Esophagus squamous epithelium (tissue), 5 donors: Measurements from ENCODE around the gene DAPP1. TPM values are rescaled to one million over a fixed set of nuclear protein-coding genes. Genes with fewer than 3 reads are reported as not detected.
"Not testable (repeated sequence)": the region's sequence is repeated elsewhere in the genome, so short reads cannot be mapped to it uniquely, and the experiment has no call there.

Source experiments
- DNase-seq: peaks from one replicate; lab custom pipeline; 2025; lab: John Stamatoyannopoulos, UW
- H3K27ac ChIP-seq, 4 donors: fragments of 200-600 bp; sonication (generic); one replicate each; pipeline ENCODE4 v1.5.1; 2016 to 2019; ENCODE audit warnings: mild to moderate bottlenecking in 1 of 4
- H3K27me3 ChIP-seq, 4 donors: fragments of 200-600 bp; sonication (generic); 1 replicate in 3 of 4; 2 replicates in 1 of 4; pipeline versions ENCODE4 v1.5.1 to v1.6.0; 2017 to 2021; ENCODE audit warnings: antibody characterized with exemption in 1 of 4
- H3K36me3 ChIP-seq, 3 donors: fragments of 200-600 bp; sonication (generic); one replicate each; pipeline ENCODE4 v1.5.1; 2016 to 2019
- H3K4me1 ChIP-seq, 3 donors: fragments of 200-600 bp; sonication (generic); one replicate each; pipeline ENCODE4 v1.5.1; 2017 to 2019
- H3K4me3 ChIP-seq, 4 donors: fragments of 200-600 bp; sonication (generic); 1 replicate in 3 of 4; 2 replicates in 1 of 4; pipeline ENCODE4 v1.5.1; 2016 to 2019; ENCODE audit warnings: mild to moderate bottlenecking in 2 of 4, moderate library complexity in 1 of 4
- H3K9me3 ChIP-seq, 3 donors: fragments of 200-600 bp; sonication (generic); one replicate each; pipeline ENCODE4 v1.5.1; 2016 to 2019
- POLR2A ChIP-seq, 4 donors: fragments of 450-650 bp; IDR thresholded peaks; one replicate each; pipeline ENCODE4 v1.6.1; 2017; ENCODE audit warnings: antibody characterized with exemption in 4 of 4, mild to moderate bottlenecking in 4 of 4, moderate library complexity in 3 of 4
- WGBS, 2 donors: methylation state at CpG; one replicate each; pipeline ENCODE4 v1.1.5; 2018; 5-methylcytosine and 5-hydroxymethylcytosine counted together
- intact Hi-C: fragments of 100-400 bp; cut with DNase I; formaldehyde crosslinking; loops from one replicate; pipeline ENCODE4 v1.15.0; 2022
- total RNA-seq, 4 donors: library from RNA; depleted of rRNA; stranded (reverse); fragments of >200 nt; gene quantifications; one replicate each; pipeline ENCODE4 v1.1.0, GENCODE V29; 2016
- TF ChIP-seq, protein P1 (sequence below), 6 experiments: fragments of 450-650 bp in 4 of 6; fragments of 200-600 bp in 2 of 6; sonication (generic) in 2 of 6; IDR thresholded peaks; one replicate each; pipeline ENCODE4 v1.5.1; 2016 to 2019; ENCODE audit warnings: antibody characterized with exemption in 6 of 6, mild to moderate bottlenecking in 4 of 6, moderate library complexity in 4 of 6
- donor health status: DM: yes; HTN: yes; CAD: no.

Gene DAPP1
- total RNA-seq, 4 donors from 2014 or later: 34.9 to 73.2 (median 40.7) TPM

DNA sequence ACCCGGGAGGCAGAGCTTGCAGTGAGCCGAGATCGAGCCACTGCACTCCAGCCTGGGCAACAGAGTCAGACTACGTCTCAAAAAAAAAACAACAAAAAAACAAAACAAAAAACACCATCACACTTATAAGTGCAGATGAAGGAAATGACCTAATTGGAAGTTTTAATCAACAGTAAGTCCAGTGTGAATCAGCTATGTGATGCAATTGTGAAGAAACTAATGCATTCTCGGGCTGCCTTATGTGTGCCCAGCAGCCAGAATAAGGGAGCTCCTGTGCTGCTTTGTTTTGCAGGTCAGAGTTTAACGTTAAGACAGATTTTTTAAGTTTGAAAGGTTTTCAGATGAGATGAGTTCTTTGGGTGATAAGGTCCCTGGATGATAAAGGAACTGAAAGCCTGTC lies 10.8 kb downstream of the DAPP1 start:
- H3K4me3 ChIP-seq: no peak overlapping the region
- intact Hi-C loops: no loop called here
- H3K4me1 ChIP-seq: peaks cover 0 to 49% (median 14%) of the 10 kb centered on the region in 3 donors
- peak overlapping the region in 3 of 4 donors; percentile 7 to 72 (median 69) for H3K27ac ChIP-seq
- 63 to 66% methylated on average over 6 of the region's 6 CpGs for WGBS, 2 donors
- no peak for DNase-seq
- no peaks in the 10 kb centered on the region for H3K36me3 ChIP-seq
- H3K9me3 ChIP-seq: no peaks in the 10 kb centered on the region
- TF ChIP-seq, protein P1, sequence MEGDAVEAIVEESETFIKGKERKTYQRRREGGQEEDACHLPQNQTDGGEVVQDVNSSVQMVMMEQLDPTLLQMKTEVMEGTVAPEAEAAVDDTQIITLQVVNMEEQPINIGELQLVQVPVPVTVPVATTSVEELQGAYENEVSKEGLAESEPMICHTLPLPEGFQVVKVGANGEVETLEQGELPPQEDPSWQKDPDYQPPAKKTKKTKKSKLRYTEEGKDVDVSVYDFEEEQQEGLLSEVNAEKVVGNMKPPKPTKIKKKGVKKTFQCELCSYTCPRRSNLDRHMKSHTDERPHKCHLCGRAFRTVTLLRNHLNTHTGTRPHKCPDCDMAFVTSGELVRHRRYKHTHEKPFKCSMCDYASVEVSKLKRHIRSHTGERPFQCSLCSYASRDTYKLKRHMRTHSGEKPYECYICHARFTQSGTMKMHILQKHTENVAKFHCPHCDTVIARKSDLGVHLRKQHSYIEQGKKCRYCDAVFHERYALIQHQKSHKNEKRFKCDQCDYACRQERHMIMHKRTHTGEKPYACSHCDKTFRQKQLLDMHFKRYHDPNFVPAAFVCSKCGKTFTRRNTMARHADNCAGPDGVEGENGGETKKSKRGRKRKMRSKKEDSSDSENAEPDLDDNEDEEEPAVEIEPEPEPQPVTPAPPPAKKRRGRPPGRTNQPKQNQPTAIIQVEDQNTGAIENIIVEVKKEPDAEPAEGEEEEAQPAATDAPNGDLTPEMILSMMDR (IDR thresholded peaks at IDR 0.05): no peak
- TF ChIP-seq POLR2A (IDR thresholded peaks at IDR 0.05): no peak
- no peaks in the 10 kb centered on the region for H3K27me3 ChIP-seq

DNA sequence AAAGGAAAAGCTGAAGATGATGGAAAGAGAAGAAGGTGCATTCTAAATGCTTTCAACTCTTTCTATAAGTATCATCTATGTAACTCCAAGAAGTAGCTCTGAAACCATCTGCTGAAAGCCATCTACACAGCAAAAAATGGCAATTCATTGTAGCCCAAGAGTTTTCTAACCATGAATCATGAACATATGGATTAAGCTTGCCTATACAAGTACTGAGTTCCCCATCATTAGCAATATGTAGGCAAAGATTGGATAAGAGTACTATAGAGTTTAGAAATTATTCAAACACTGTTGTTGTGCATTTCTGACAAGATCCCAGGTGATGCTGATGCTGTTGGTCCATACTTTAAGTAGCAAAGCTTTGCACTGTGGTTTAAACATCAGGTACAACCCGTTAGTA lies 11.2 kb downstream of the DAPP1 start:
- DNase-seq: no peak
- intact Hi-C loops: no loop called here
- Histone ChIP-seq H3K9me3 (no peaks in the 10 kb centered on the region), H3K4me3 (no peak overlapping the region), H3K27ac (peak overlapping the region; percentile 10 to 72 (median 48)), H3K36me3 (no peaks in the 10 kb centered on the region), H3K27me3 (no peaks in the 10 kb centered on the region), H3K4me1 (peaks cover 0 to 52% (median 14%) of the 10 kb centered on the region in 3 donors)
- WGBS, 2 donors: 63 to 71% methylated on average over 1 of the region's 1 CpG
- TF ChIP-seq POLR2A (IDR thresholded peaks at IDR 0.05): no peak
- TF ChIP-seq, protein P1 (IDR thresholded peaks at IDR 0.05): no peak

DNA sequence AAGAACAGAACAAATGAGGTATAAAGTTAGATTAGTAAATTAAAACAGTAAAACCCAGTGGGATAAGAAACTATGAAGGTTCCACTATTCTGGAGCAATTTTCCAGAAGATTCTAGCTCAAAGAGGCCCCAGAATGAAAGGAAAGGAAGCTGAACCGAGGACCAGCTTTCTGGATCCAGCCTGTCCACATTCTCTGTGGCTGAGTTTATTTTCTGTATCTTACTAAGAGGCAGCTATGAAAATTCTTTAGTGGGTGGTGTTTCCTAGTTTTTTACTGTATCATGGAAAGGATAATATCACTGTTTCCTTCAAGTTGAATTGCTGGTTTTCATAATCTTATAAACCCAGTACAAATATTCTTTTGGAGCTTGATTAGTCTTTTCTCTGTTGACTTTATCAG lies 11.8 kb downstream of the DAPP1 start:
- Histone ChIP-seq H3K27ac (peak overlapping the region in 3 of 4 donors; percentile 28 to 72 (median 69)), H3K27me3 (no peaks in the 10 kb centered on the region), H3K4me3 (no peak overlapping the region), H3K36me3 (no peaks in the 10 kb centered on the region), H3K4me1 (peaks cover 0 to 58% (median 14%) of the 10 kb centered on the region in 3 donors), H3K9me3 (no peaks in the 10 kb centered on the region)
- intact Hi-C loops: no loop called here
- TF ChIP-seq, protein P1 (IDR thresholded peaks at IDR 0.05): no peak
- 24 to 33% methylated on average over 1 of the region's 1 CpG for WGBS, 2 donors
- DNase-seq: no peak

DNA sequence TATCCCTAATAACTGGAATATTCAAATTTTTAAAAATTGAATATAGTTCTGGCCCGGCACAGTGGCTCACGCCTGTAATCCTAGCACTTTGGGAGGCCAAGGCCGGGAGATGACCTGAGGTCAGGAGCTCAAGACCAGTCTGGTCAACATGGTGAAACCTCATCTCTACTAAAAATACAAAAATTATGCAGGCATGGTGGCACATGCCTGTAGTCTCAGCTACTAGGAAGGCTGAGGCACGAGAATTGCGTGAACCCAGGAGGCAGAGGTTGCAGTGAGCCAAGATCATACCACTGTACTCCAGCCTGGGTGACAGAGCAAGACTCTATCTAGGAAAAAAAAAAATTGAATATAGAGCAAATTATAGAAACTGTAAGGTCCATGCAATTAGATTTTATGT lies 13.4 kb downstream of the DAPP1 start:
- H3K27me3 ChIP-seq, intact Hi-C loops, H3K27ac ChIP-seq, H3K9me3 ChIP-seq, H3K36me3 ChIP-seq, H3K4me3 ChIP-seq, DNase-seq: not testable (repeated sequence)
- 92 to 99% methylated on average over 5 of the region's 5 CpGs for WGBS, 2 donors
- peaks cover 0 to 56% (median 10%) of the 10 kb centered on the region in 3 donors for H3K4me1 ChIP-seq

DNA sequence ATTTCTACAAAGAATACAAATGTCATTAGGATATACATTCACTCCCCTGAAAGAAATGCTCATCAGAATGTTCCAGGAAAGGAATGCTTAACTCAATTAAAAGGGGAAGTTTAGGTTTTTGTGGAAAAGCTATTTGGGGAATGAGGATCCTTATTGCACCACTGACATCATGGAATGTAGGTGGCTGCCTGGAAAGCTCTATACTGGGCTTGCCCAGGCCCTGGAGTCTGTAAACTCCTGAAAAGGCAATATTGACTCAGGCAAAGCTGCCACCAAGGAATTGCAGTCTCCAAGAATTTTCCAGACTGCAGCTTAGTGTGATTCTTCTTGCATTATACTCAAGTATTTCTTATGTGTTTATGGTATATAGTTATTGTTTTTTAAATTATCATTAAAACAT lies 15.7 kb downstream of the DAPP1 start:
- Histone ChIP-seq H3K9me3 (no peaks in the 10 kb centered on the region), H3K4me1 (peaks cover 0 to 41% (median 5%) of the 10 kb centered on the region in 3 donors), H3K27me3 (no peaks in the 10 kb centered on the region), H3K36me3 (peaks cover 0 to 21% (median 5%) of the 10 kb centered on the region in 3 donors), H3K4me3 (no peak overlapping the region), H3K27ac (no peak overlapping the region)
- intact Hi-C loops: no loop called here
- TF ChIP-seq, protein P1 (IDR thresholded peaks at IDR 0.05): no peak
- no peak for TF ChIP-seq POLR2A (IDR thresholded peaks at IDR 0.05)
- no peak for DNase-seq

DNA sequence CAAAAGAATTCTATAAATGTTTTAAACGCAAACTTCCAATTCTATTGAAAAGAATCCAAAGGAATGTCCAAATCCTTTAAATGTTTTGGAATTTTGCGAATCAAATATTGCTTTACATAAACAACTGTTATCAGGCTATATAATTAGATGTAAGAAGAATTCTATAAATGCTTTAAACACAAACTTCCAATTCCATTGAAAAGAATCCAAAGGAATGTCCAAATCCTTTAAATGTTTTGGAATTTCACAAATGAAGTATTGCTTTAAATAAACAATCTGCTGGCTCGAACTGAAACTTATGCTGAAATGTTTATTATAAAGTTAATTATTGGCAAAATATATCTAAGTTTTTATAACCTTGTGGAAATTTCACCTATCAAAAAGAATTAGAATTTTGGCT lies 16.1 kb downstream of the DAPP1 start:
- no peak for DNase-seq
- intact Hi-C loops: no loop called here
- H3K9me3 ChIP-seq: no peaks in the 10 kb centered on the region
- H3K4me1 ChIP-seq: peaks cover 0 to 36% (median 5%) of the 10 kb centered on the region in 3 donors
- no peak overlapping the region for H3K4me3 ChIP-seq
- 50 to 55% methylated on average over 3 of the region's 3 CpGs for WGBS, 2 donors
- no peak for TF ChIP-seq POLR2A (IDR thresholded peaks at IDR 0.05)
- TF ChIP-seq, protein P1 (IDR thresholded peaks at IDR 0.05): no peak
- H3K27ac ChIP-seq: no peak overlapping the region
- H3K36me3 ChIP-seq: peaks cover 0 to 25% (median 5%) of the 10 kb centered on the region in 3 donors
- H3K27me3 ChIP-seq: no peaks in the 10 kb centered on the region
